ENCODE measurements around the gene DLG1. TPM values are rescaled to one million over a fixed set of nuclear protein-coding genes. Genes with fewer than 3 reads are reported as not detected.

Gene DLG1
- total and polyA plus RNA-seq, 5 donors, result 14.6 to 55.0 (median 53.0) TPM

- Histone ChIP-seq H3K9me3 (ENCODE audit: control insufficient read depth, low read length) (peaks cover 3% of the 10 kb centered on the region), H3K27me3 (ENCODE audit: control insufficient read depth, insufficient read depth) (no peaks in the 10 kb centered on the region), H3K4me3 (ENCODE audit: low read length) (no peak overlapping the region), H3K27ac (ENCODE audit: low read length) (no peak overlapping the region), H3K4me1 (ENCODE audit: control insufficient read depth, insufficient read depth, low read length) (no peaks in the 10 kb centered on the region)
- intact Hi-C loops (cut with DNase I), result no loop called here
- DNase-seq (no peak), ATAC-seq (no peak)
- WGBS, result 82% methylated on average over 7 of the region's 7 CpGs
These were observed 55.5 kb downstream of the DLG1 start for GRCh38 chr3:197242784-197243432.

- no peak overlapping the region for H3K27ac ChIP-seq (ENCODE audit: low read length)
- no peak overlapping the region for H3K4me3 ChIP-seq (ENCODE audit: low read length)
- no peaks in the 10 kb centered on the region for H3K27me3 ChIP-seq (ENCODE audit: control insufficient read depth, insufficient read depth)
- H3K9me3 ChIP-seq (ENCODE audit: control insufficient read depth, low read length), result peaks cover 3% of the 10 kb centered on the region
- H3K4me1 ChIP-seq (ENCODE audit: control insufficient read depth, insufficient read depth, low read length), result peaks cover 3% of the 10 kb centered on the region
- DNase-seq (no peak), ATAC-seq (no peak)
- intact Hi-C loops (cut with DNase I), result no loop called here
- WGBS, result 86% methylated on average over 2 of the region's 2 CpGs
These were observed 57.2 kb downstream of the DLG1 start for GRCh38 chr3:197241173-197241572.

- WGBS, result 70% methylated on average over 1 of the region's 1 CpG
- DNase-seq (no peak), ATAC-seq (no peak)
- Histone ChIP-seq H3K27me3 (ENCODE audit: control insufficient read depth, insufficient read depth) (no peaks in the 10 kb centered on the region), H3K4me1 (ENCODE audit: control insufficient read depth, insufficient read depth, low read length) (peaks cover 3% of the 10 kb centered on the region), H3K4me3 (ENCODE audit: low read length) (no peak overlapping the region), H3K27ac (ENCODE audit: low read length) (no peak overlapping the region), H3K9me3 (ENCODE audit: control insufficient read depth, low read length) (peaks cover 3% of the 10 kb centered on the region)
- intact Hi-C loops (cut with DNase I), result no loop called here
These were observed 58.6 kb downstream of the DLG1 start for GRCh38 chr3:197239857-197240256.

- Histone ChIP-seq H3K27me3 (ENCODE audit: control insufficient read depth, insufficient read depth) (no peaks in the 10 kb centered on the region), H3K4me3 (ENCODE audit: low read length) (no peak overlapping the region), H3K9me3 (ENCODE audit: control insufficient read depth, low read length) (peaks cover 1% of the 10 kb centered on the region), H3K4me1 (ENCODE audit: control insufficient read depth, insufficient read depth, low read length) (peaks cover 3% of the 10 kb centered on the region), H3K27ac (ENCODE audit: low read length) (no peak overlapping the region)
- no peak for DNase-seq
- intact Hi-C loops (cut with DNase I), result no loop called here
- no peak for ATAC-seq
- WGBS, result 91% methylated on average over 1 of the region's 1 CpG
These were observed 59.6 kb downstream of the DLG1 start for GRCh38 chr3:197238842-197239241.

GRCh38 chr3:197237897-197238296 is 60.5 kb downstream of the DLG1 start:
- intact Hi-C loops (cut with DNase I), result no loop called here
- WGBS, result 95% methylated on average over 4 of the region's 4 CpGs
- H3K4me3 ChIP-seq (ENCODE audit: low read length), result no peak overlapping the region
- no peaks in the 10 kb centered on the region for H3K27me3 ChIP-seq (ENCODE audit: control insufficient read depth, insufficient read depth)
- peaks cover 3% of the 10 kb centered on the region for H3K4me1 ChIP-seq (ENCODE audit: control insufficient read depth, insufficient read depth, low read length)
- DNase-seq (no peak), ATAC-seq (no peak)
- H3K9me3 ChIP-seq (ENCODE audit: control insufficient read depth, low read length), result peaks cover 1% of the 10 kb centered on the region
- H3K27ac ChIP-seq (ENCODE audit: low read length), result no peak overlapping the region

- no peaks in the 10 kb centered on the region for H3K27me3 ChIP-seq (ENCODE audit: control insufficient read depth, insufficient read depth)
- DNase-seq, result no peak
- no peak overlapping the region for H3K27ac ChIP-seq (ENCODE audit: low read length)
- WGBS, result 97% methylated on average over 4 of the region's 4 CpGs
- intact Hi-C loops (cut with DNase I), result no loop called here
- no peaks in the 10 kb centered on the region for H3K9me3 ChIP-seq (ENCODE audit: control insufficient read depth, low read length)
- peaks cover 3% of the 10 kb centered on the region for H3K4me1 ChIP-seq (ENCODE audit: control insufficient read depth, insufficient read depth, low read length)
- H3K4me3 ChIP-seq (ENCODE audit: low read length), result no peak overlapping the region
- no peak for ATAC-seq
These were observed 62.0 kb downstream of the DLG1 start for GRCh38 chr3:197236362-197236761.

- peak; percentile 29 to 36 for ATAC-seq
- Histone ChIP-seq H3K4me3 (ENCODE audit: low read length) (no peak overlapping the region), H3K9me3 (ENCODE audit: control insufficient read depth, low read length) (no peaks in the 10 kb centered on the region), H3K4me1 (ENCODE audit: control insufficient read depth, insufficient read depth, low read length) (peaks cover 3% of the 10 kb centered on the region), H3K27me3 (ENCODE audit: control insufficient read depth, insufficient read depth) (no peaks in the 10 kb centered on the region), H3K27ac (ENCODE audit: low read length) (no peak overlapping the region)
- DNase-seq, result no peak
- 71% methylated on average over 4 of the region's 4 CpGs for WGBS
- intact Hi-C loops (cut with DNase I), result no loop called here
These were observed 63.2 kb downstream of the DLG1 start for GRCh38 chr3:197234947-197235914.

GRCh38 chr3:197231321-197231720 is 67.1 kb downstream of the DLG1 start:
- Histone ChIP-seq H3K27ac (ENCODE audit: low read length) (no peak overlapping the region), H3K4me1 (ENCODE audit: control insufficient read depth, insufficient read depth, low read length) (peaks cover 1% of the 10 kb centered on the region), H3K9me3 (ENCODE audit: control insufficient read depth, low read length) (no peaks in the 10 kb centered on the region), H3K4me3 (ENCODE audit: low read length) (no peak overlapping the region), H3K27me3 (ENCODE audit: control insufficient read depth, insufficient read depth) (no peaks in the 10 kb centered on the region)
- 98% methylated on average over 7 of the region's 7 CpGs for WGBS
- ATAC-seq, result no peak
- intact Hi-C loops (cut with DNase I), result no loop called here
- DNase-seq, result no peak

- Histone ChIP-seq H3K27ac (ENCODE audit: low read length) (no peak overlapping the region), H3K27me3 (ENCODE audit: control insufficient read depth, insufficient read depth) (no peaks in the 10 kb centered on the region), H3K9me3 (ENCODE audit: control insufficient read depth, low read length) (no peaks in the 10 kb centered on the region), H3K4me1 (ENCODE audit: control insufficient read depth, insufficient read depth, low read length) (peaks cover 3% of the 10 kb centered on the region), H3K4me3 (ENCODE audit: low read length) (no peak overlapping the region)
- ATAC-seq (no peak), DNase-seq (no peak)
- WGBS, result 77% methylated on average over 3 of the region's 3 CpGs
- intact Hi-C loops (cut with DNase I), result loop anchor here in 1 of 4 donors (10.0 kb wide), 1 partner anchor 285 kb away; no protein-coding TSS in a partner anchor
These were observed 68.6 kb downstream of the DLG1 start for GRCh38 chr3:197229836-197230235.

- Histone ChIP-seq H3K27me3 (ENCODE audit: control insufficient read depth, insufficient read depth) (no peaks in the 10 kb centered on the region), H3K9me3 (ENCODE audit: control insufficient read depth, low read length) (no peaks in the 10 kb centered on the region), H3K4me1 (ENCODE audit: control insufficient read depth, insufficient read depth, low read length) (peaks cover 3% of the 10 kb centered on the region), H3K27ac (ENCODE audit: low read length) (no peak overlapping the region), H3K4me3 (ENCODE audit: low read length) (no peak overlapping the region)
- ATAC-seq, result no peak
- 96% methylated on average over 1 of the region's 1 CpG for WGBS
- intact Hi-C loops (cut with DNase I), result loop anchor here in 1 of 4 donors (10.0 kb wide), 1 partner anchor 286 kb away; no protein-coding TSS in a partner anchor
- no peak for DNase-seq
These were observed 69.2 kb downstream of the DLG1 start for GRCh38 chr3:197229178-197229577.
